ENCODE measurements around the gene DEAF1.

- TF ChIP-seq CTCF (IDR thresholded peaks at IDR 0.05; ENCODE audit: extremely low read depth in 1 of 2, insufficient read depth in 1 of 2, low read depth in 1 of 2, low read length in 2 of 2) (no peak), EZH2 (IDR thresholded peaks at IDR 0.05; ENCODE audit: borderline replicate concordance, low read depth, low read length, severe bottlenecking) (no peak), POLR2AphosphoS5 (IDR thresholded peaks at IDR 0.05; ENCODE audit: insufficient read depth, low read depth, low read length) (no peak), MAX (IDR thresholded peaks at IDR 0.05; ENCODE audit: insufficient read depth, insufficient read length) (no peak), POLR2A (IDR thresholded peaks at IDR 0.05; ENCODE audit: low read depth, low read length) (no peak), JUN (IDR thresholded peaks at IDR 0.05; ENCODE audit: borderline replicate concordance, insufficient read depth, insufficient read length, low read depth) (no peak), FOS (IDR thresholded peaks at IDR 0.05; ENCODE audit: borderline replicate concordance, insufficient read depth, low read length) (no peak), GATA2 (IDR thresholded peaks at IDR 0.05; ENCODE audit: insufficient read depth, insufficient read length, low read depth, low read length) (no peak)
Observed at GRCh38 chr11:686451-687243, 8.4 kb downstream of the DEAF1 start.

Measured in endothelial cell of umbilical vein (primary cell).